LoVo (cell line): ENCODE measurements around the gene SPOCD1.

Experiments
- DNase-seq: peaks from one replicate; pipeline ENCODE4 v3.0.0-alpha.2; 2016; ENCODE audit warnings: low spot score

Gene SPOCD1

GRCh38 chr1:31755850-31756492, 59.9 kb downstream of the SPOCD1 start:
- no peak for DNase-seq

GRCh38 chr1:31755197-31755611, 60.6 kb downstream of the SPOCD1 start:
- no peak for DNase-seq

- DNase-seq, result no peak
These were observed 61.4 kb downstream of the SPOCD1 start for GRCh38 chr1:31754397-31754796.

- DNase-seq, result peak; percentile 78
These were observed 62.0 kb downstream of the SPOCD1 start for GRCh38 chr1:31753707-31754349.

GRCh38 chr1:31752952-31753475, 62.8 kb downstream of the SPOCD1 start:
- no peak for DNase-seq

GRCh38 chr1:31752258-31752657, 63.6 kb downstream of the SPOCD1 start:
- no peak for DNase-seq

GRCh38 chr1:31751822-31752241, 64.0 kb downstream of the SPOCD1 start:
- DNase-seq, result no peak

GRCh38 chr1:31750858-31751510, 64.8 kb downstream of the SPOCD1 start:
- no peak for DNase-seq

- no peak for DNase-seq
These were observed 65.8 kb downstream of the SPOCD1 start for GRCh38 chr1:31749785-31750735.

- DNase-seq, result no peak
These were observed 67.5 kb downstream of the SPOCD1 start for GRCh38 chr1:31748365-31748764.

GRCh38 chr1:31747304-31747703, 68.5 kb downstream of the SPOCD1 start:
- DNase-seq, result no peak

GRCh38 chr1:31746687-31747086, 69.1 kb downstream of the SPOCD1 start:
- no peak for DNase-seq

- no peak for DNase-seq
These were observed 69.7 kb downstream of the SPOCD1 start for GRCh38 chr1:31745946-31746670.

- no peak for DNase-seq
These were observed 70.5 kb downstream of the SPOCD1 start for GRCh38 chr1:31745096-31745945.

- no peak for DNase-seq
These were observed 71.5 kb downstream of the SPOCD1 start for GRCh38 chr1:31744165-31744888.

GRCh38 chr1:31742462-31743212, 73.2 kb downstream of the SPOCD1 start:
- no peak for DNase-seq
